Upper lobe of right lung (tissue), 1 donor: ENCODE measurements around the gene NUTF2. TPM values are rescaled to one million over a fixed set of nuclear protein-coding genes. Genes with fewer than 3 reads are reported as not detected.

Source experiments
- ATAC-seq: fragments of 200-7000 bp; cut with Tn5 transposase; one replicate; pipeline ENCODE4 v1.9.1; 2020; ENCODE audit warnings: mild to moderate bottlenecking, moderate library complexity
- DNase-seq: peaks from one replicate; pipeline ENCODE4 v3.0.0-alpha.2; 2020
- H3K27ac ChIP-seq: fragments of 200-600 bp; one replicate; pipeline ENCODE4 v1.8.0; 2022
- H3K27me3 ChIP-seq: fragments of 200-600 bp; one replicate; pipeline ENCODE4 v1.8.0; 2022; ENCODE audit warnings: mild to moderate bottlenecking
- H3K36me3 ChIP-seq: fragments of 200-600 bp; one replicate; pipeline ENCODE4 v1.8.0; 2022
- H3K4me1 ChIP-seq: fragments of 200-600 bp; one replicate; pipeline ENCODE4 v1.8.0; 2022
- H3K4me3 ChIP-seq: fragments of 200-600 bp; one replicate; pipeline ENCODE4 v1.8.0; 2022; ENCODE audit warnings: mild to moderate bottlenecking
- H3K9me3 ChIP-seq: fragments of 200-600 bp; one replicate; pipeline ENCODE4 v1.8.0; 2022
- intact Hi-C: fragments of 100-400 bp; cut with DNase I; formaldehyde crosslinking; loops from one replicate; pipeline ENCODE4 v1.11.0; 2022
- total RNA-seq: library from RNA; stranded (reverse); fragmentation: NEBNext Ultra II Directional; extraction: Animal tissue kit (Norgen Biotek cat#: 25700); gene quantifications from one replicate; pipeline ENCODE4 v1.2.1, GENCODE V29; 2021
- TF ChIP-seq, protein P1 (sequence below): fragments of 200-600 bp; IDR thresholded peaks from one replicate; pipeline ENCODE4 v1.8.0; 2022; ENCODE audit warnings: antibody characterized with exemption
- donor health status: DM: no; HTN: yes; CAD: no; lungs with severe emphysema.

Gene NUTF2
- total RNA-seq, 1 donor from 2014 or later = 55.0 TPM

DNA sequence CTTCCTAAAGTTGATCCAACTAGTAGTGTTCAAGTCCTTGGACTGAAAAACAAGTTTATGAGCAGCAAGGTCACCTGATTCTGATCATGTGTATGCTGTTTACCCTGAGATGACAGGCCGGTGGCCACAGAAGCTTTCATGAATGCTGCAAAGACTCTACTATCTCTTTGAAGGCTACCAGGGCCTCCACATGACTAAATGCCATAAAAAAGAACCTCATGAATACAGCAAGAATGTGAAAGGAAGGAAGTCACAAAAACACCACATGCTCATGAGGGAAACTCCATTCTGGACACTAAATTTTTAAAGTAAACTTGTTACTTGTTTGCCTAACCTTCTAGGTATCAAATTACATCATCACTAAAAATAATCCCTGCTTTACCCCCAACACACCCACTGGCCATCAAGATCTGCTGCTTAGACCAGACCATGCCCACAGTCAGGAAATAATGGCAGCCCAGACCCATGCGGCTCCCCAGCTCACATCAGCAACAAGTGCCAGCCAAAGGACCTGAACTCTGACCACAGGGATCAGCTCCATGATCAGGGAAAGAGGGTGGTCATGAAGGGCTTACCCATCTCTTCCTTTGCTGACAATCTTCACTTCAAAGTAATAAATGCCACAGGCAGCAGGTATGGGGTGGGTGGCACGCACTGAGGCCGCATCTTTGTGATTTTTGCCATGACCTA lies 41.7 kb upstream of the NUTF2 start:
- peak overlapping the region; percentile 80 for H3K4me3 ChIP-seq
- ATAC-seq = no peak

DNA sequence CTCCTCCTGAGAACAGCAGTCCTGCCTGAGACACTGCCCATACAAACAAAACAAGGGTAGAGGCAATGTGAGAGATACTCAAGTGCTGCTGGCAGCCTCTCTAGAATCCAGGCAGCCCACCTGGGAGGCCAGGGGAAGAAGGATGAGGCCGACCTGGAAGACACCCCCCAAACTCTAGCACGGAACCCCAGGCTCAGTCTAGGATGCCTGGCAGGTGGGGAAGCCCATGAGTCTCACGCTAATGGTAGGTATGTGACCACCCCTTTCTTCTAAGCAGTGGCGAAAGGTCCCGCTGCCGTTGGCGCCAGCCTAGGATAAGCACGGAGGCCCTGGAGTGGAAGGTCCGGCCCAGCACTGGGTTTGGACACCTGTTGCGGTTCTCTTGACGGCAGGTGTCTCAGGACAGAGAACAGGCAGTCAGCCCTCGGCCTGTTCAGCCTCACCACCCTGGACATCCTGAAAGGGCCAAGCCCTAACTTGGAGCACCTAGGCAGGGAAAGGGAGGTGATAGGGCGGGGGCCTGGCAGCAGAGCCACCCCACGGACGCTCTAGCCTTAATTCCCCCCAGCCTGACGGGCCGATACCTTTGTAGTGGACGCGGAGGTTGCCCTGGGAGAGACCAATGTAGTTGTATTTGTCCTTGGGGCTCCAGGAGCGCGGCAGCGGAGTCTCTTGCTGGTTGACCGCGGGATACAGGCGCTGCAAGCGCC lies 40.9 kb upstream of the NUTF2 start:
- H3K36me3 ChIP-seq = peaks cover 14% of the 10 kb centered on the region
- no peaks in the 10 kb centered on the region for H3K9me3 ChIP-seq
- H3K27ac ChIP-seq = peak overlapping the region; percentile 80
- peak overlapping the region; percentile 80 for H3K4me3 ChIP-seq
- ATAC-seq = peak; percentile 1
- H3K4me1 ChIP-seq = peaks cover 20% of the 10 kb centered on the region
- DNase-seq = peak; percentile 72
- intact Hi-C loops = no loop called here
- TF ChIP-seq, protein P1, sequence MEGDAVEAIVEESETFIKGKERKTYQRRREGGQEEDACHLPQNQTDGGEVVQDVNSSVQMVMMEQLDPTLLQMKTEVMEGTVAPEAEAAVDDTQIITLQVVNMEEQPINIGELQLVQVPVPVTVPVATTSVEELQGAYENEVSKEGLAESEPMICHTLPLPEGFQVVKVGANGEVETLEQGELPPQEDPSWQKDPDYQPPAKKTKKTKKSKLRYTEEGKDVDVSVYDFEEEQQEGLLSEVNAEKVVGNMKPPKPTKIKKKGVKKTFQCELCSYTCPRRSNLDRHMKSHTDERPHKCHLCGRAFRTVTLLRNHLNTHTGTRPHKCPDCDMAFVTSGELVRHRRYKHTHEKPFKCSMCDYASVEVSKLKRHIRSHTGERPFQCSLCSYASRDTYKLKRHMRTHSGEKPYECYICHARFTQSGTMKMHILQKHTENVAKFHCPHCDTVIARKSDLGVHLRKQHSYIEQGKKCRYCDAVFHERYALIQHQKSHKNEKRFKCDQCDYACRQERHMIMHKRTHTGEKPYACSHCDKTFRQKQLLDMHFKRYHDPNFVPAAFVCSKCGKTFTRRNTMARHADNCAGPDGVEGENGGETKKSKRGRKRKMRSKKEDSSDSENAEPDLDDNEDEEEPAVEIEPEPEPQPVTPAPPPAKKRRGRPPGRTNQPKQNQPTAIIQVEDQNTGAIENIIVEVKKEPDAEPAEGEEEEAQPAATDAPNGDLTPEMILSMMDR = no peak
- H3K27me3 ChIP-seq = no peaks in the 10 kb centered on the region

More for the DNA sequence above, 41.7 kb upstream of the NUTF2 start:
- intact Hi-C loops = no loop called here
- DNase-seq = no peak
- no peaks in the 10 kb centered on the region for H3K27me3 ChIP-seq
- TF ChIP-seq, protein P1 = no peak
- peaks cover 20% of the 10 kb centered on the region for H3K4me1 ChIP-seq
- H3K27ac ChIP-seq = no peak overlapping the region
- H3K9me3 ChIP-seq = no peaks in the 10 kb centered on the region
- peaks cover 17% of the 10 kb centered on the region for H3K36me3 ChIP-seq

DNA sequence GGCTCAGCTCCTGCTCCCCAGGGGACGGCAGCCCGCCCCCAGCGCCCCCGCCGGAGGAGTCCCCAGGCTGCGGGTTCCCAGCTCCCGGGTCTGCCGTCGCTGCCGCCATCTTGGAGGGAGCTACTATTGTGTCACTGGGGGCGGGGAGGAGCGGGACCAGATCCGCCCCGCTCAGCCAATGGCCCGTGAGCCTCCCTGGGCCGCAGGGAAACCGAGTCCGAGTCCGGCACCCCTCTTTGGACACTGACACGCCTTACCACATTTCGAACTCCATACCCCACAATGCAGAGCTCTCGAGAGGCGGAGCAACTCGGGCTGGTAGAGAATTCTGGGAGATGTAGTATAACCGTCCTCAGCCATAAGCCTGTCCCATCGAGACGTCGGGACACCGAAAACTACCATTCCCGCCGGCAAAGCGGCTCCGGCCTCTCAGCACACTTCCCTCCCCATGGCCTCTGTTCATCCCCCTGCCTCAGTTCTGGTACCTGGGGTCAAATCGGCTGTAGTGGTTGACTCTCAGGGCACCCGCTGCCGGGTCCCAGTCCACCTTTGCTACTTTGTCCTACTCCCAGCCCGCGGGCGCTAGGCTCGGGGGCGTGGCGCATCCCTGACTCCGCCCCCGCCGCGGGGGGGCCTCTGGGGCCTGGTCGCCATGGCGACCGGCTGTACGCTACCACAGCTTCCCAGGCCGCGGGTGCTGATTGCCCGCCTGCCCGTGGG lies 40.1 kb upstream of the NUTF2 start, which contains the start of the genes RANBP10 and TSNAXIP1:
Gene RANBP10, minus strand, starts transcription at position 133 of the 720 bp plus-strand sequence. Its CDS starts 24 bp downstream, at position 109.
Gene TSNAXIP1, plus strand, starts transcription at position 462 of the 720 bp plus-strand sequence. CDS start 261 bp downstream, outside the sequence.
- peaks cover 7% of the 10 kb centered on the region for H3K36me3 ChIP-seq
- peak within 1 kb of the TSS; percentile 80 for H3K27ac ChIP-seq
- peak; percentile 98 for DNase-seq
- peak; percentile 97 for ATAC-seq
- intact Hi-C loops = no loop called here
- peak within 1 kb of the TSS; percentile 80 for H3K4me3 ChIP-seq
- peaks cover 20% of the 10 kb centered on the region for H3K4me1 ChIP-seq
- H3K9me3 ChIP-seq = no peaks in the 10 kb centered on the region
- no peaks in the 10 kb centered on the region for H3K27me3 ChIP-seq
- TF ChIP-seq, protein P1 = no peak

DNA sequence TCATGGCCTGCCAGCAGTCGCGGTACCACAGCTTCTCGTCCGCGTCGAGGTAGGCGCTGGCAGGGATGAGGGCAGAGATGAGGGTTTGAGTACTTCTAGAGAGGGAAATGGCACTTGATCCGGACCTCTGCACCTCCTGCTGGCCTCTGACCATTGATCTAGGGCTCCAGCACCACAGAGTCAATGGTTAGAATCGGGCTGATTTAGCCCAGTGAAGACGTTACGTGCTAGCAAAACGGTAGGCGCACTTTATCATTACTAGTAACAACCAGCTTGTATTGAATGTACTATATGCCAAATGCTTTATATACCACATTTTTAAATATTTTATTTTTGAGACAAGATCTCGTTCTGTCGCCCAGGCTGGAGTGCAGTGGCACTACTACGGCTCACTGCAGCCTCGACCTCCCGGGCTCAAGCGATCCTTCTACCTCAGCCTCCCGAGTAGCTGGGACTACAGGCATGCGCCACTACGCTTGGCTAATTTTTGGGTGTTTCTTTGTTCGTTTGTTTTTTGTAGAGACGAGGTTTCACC lies 39.5 kb upstream of the NUTF2 start:
- peak overlapping the region; percentile 66 for H3K27ac ChIP-seq

DNA sequence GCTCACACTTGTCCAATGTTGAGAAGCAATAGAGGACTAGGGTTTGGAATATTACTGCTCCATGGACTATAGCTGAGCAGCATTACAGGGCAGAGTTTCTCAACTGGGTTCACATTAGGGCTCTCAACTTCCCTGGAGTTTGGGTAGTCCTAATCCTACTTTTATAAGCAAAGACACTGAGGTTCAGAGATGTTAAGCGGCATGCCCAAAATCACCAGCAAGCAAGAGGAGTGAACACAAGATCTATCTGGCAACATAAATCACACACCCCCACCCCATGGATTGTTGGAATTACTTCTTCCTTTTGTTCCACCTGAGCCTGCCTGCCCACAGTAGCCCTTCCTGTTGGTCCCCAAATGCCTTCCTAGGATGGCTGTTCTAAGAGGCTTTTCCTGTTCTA lies 34.8 kb upstream of the NUTF2 start:
- intact Hi-C loops = no loop called here
- ATAC-seq = no peak
- DNase-seq = no peak

More for the DNA sequence above, 39.5 kb upstream of the NUTF2 start:
- DNase-seq (no peak), ATAC-seq (no peak)
- Histone ChIP-seq H3K4me3 (peak overlapping the region; percentile 80), H3K4me1 (peaks cover 20% of the 10 kb centered on the region), H3K9me3 (no peaks in the 10 kb centered on the region), H3K36me3 (peaks cover under 1% of the 10 kb centered on the region), H3K27me3 (no peaks in the 10 kb centered on the region)
- TF ChIP-seq, protein P1 = no peak
- intact Hi-C loops = no loop called here

More for the DNA sequence above, 34.8 kb upstream of the NUTF2 start:
- Histone ChIP-seq H3K4me3 (no peak overlapping the region), H3K9me3 (no peaks in the 10 kb centered on the region), H3K27ac (no peak overlapping the region), H3K4me1 (no peaks in the 10 kb centered on the region), H3K27me3 (no peaks in the 10 kb centered on the region), H3K36me3 (no peaks in the 10 kb centered on the region)
- TF ChIP-seq, protein P1 = no peak
